ENCODE measurements around the gene SERHL2.

Gene SERHL2

DNA sequence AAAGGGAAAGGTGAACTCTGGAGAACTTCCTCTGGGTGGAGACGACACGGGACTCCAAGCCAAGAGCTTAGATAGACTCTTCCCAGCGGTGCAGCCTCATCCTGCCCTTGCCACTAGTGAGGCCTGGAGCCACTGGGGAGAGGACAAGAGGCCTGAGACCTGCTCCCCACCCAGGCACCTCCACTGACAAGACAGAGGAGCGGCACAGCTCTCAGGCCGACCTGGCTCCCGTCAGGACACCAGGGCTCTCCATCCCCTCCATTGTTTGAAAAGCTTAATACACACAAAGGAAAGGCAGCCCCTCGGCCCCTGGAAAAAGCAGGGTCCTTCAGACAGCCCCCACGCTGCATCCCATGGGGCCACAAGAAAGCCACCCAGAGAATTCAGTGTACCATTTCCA lies 31.3 kb downstream of the SERHL2 start:
- peaks cover 57% of the 10 kb centered on the region for H3K36me3 ChIP-seq

GRCh38 chr22:42586381-42586780 lies 32.6 kb downstream of the SERHL2 start:
- H3K36me3 ChIP-seq, result peaks cover 66% of the 10 kb centered on the region
- no peak for TF ChIP-seq CTCF (IDR thresholded peaks at IDR 0.05; ENCODE audit: low read depth, low read length)
- H3K4me3 ChIP-seq (ENCODE audit: low read depth, low read length), result no peak overlapping the region
- no peak for DNase-seq
- H3K27ac ChIP-seq, result no peak overlapping the region
- H3K9me3 ChIP-seq (ENCODE audit: severe bottlenecking), result no peaks in the 10 kb centered on the region
- no peaks in the 10 kb centered on the region for H3K27me3 ChIP-seq (ENCODE audit: insufficient read depth, low read depth, severe bottlenecking)

More for the DNA sequence above, 31.3 kb downstream of the SERHL2 start:
- no peak for DNase-seq
- Histone ChIP-seq H3K27me3 (ENCODE audit: insufficient read depth, low read depth, severe bottlenecking) (no peaks in the 10 kb centered on the region), H3K4me3 (ENCODE audit: low read depth, low read length) (no peak overlapping the region), H3K27ac (no peak overlapping the region), H3K9me3 (ENCODE audit: severe bottlenecking) (no peaks in the 10 kb centered on the region)
- no peak for TF ChIP-seq CTCF (IDR thresholded peaks at IDR 0.05; ENCODE audit: low read depth, low read length)

DNA sequence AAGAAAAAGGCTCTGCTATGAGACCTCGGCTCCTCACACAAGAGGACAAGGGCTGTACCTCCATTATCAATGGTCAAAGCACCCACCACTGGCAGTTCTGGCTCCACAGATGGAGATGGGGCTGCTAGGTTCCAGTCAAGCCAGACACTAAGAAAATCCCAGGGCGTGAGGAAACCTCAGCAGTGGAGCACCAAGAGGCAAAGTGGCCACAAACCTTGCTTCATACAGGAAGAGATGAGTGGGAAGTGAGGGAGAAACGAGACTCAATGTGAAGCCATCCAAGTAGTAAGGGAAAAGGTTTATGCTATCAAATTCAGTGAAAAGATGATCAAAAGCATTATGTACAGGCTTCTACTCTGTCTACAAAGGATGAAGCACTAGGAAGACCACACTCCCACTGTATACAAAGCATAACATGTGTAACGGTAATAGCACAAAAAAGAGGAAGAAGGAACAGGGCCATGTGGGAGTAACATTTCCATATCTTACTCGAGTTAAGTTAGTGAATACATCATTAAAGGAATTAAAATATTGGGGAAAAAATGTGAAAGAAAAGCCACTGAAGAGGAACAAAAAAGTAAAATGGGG lies 33.9 kb downstream of the SERHL2 start:
- TF ChIP-seq CTCF (IDR thresholded peaks at IDR 0.05; ENCODE audit: low read depth, low read length), result no peak
- peaks cover 77% of the 10 kb centered on the region for H3K36me3 ChIP-seq
- no peak overlapping the region for H3K27ac ChIP-seq

GRCh38 chr22:42591987-42592386 lies 38.2 kb downstream of the SERHL2 start:
- no peak overlapping the region for H3K4me3 ChIP-seq (ENCODE audit: low read depth, low read length)
- no peak overlapping the region for H3K27ac ChIP-seq
- H3K27me3 ChIP-seq (ENCODE audit: insufficient read depth, low read depth, severe bottlenecking), result no peaks in the 10 kb centered on the region
- H3K9me3 ChIP-seq (ENCODE audit: severe bottlenecking), result no peaks in the 10 kb centered on the region
- TF ChIP-seq CTCF (IDR thresholded peaks at IDR 0.05; ENCODE audit: low read depth, low read length), result no peak
- peaks cover 86% of the 10 kb centered on the region for H3K36me3 ChIP-seq
- no peak for DNase-seq

More for the DNA sequence above, 33.9 kb downstream of the SERHL2 start:
- H3K27me3 ChIP-seq (ENCODE audit: insufficient read depth, low read depth, severe bottlenecking), result no peaks in the 10 kb centered on the region
- H3K9me3 ChIP-seq (ENCODE audit: severe bottlenecking), result no peaks in the 10 kb centered on the region
- DNase-seq, result no peak
- H3K4me3 ChIP-seq (ENCODE audit: low read depth, low read length), result no peak overlapping the region

GRCh38 chr22:42595434-42595833 lies 41.7 kb downstream of the SERHL2 start:
- H3K27me3 ChIP-seq (ENCODE audit: insufficient read depth, low read depth, severe bottlenecking), result no peaks in the 10 kb centered on the region
- peaks cover 94% of the 10 kb centered on the region for H3K36me3 ChIP-seq
- no peaks in the 10 kb centered on the region for H3K9me3 ChIP-seq (ENCODE audit: severe bottlenecking)
- DNase-seq, result peak; percentile 57
- H3K4me3 ChIP-seq (ENCODE audit: low read depth, low read length), result no peak overlapping the region
- TF ChIP-seq CTCF (IDR thresholded peaks at IDR 0.05; ENCODE audit: low read depth, low read length), result no peak
- H3K27ac ChIP-seq, result peak overlapping the region; percentile 68

DNA sequence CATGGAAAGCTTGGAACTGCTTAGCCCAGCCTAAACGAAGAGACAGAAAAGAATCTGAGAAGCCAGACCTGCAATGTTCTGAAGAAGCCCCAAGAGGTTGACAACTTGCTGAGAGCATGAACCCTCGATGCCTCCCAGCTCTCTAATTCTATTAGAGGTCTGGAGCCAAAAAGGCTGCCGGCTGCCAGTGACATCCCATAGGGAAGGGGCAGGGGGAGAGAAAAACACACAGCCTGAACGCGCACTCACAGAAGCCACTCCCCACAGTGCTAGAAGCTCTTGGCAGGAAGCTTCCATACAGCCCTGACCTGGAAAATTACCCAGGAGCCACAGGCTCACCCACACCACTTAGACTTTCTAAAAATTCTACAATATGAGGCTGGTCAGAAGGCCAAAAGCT lies 42.6 kb downstream of the SERHL2 start:
- Histone ChIP-seq H3K27me3 (ENCODE audit: insufficient read depth, low read depth, severe bottlenecking) (no peaks in the 10 kb centered on the region), H3K4me3 (ENCODE audit: low read depth, low read length) (no peak overlapping the region), H3K36me3 (peaks cover 96% of the 10 kb centered on the region), H3K9me3 (ENCODE audit: severe bottlenecking) (no peaks in the 10 kb centered on the region), H3K27ac (peak overlapping the region; percentile 68)
- DNase-seq, result no peak
- TF ChIP-seq CTCF (IDR thresholded peaks at IDR 0.05; ENCODE audit: low read depth, low read length), result no peak
